Epithelial cell of esophagus (primary cell): Measurements from ENCODE around the gene NOL4L.

ENCODE experiments used
- DNase-seq: peaks from one replicate; pipeline ENCODE4 v3.0.0; 2010; ENCODE audit warnings: low read depth
- H3K4me3 ChIP-seq: 2 replicates; pipeline ENCODE4 v1.5.1; 2011; ENCODE audit warnings: mild to moderate bottlenecking, low read length, control low read depth
- CTCF ChIP-seq: IDR thresholded peaks from 2 replicates; pipeline ENCODE4 v1.5.1; 2011; ENCODE audit warnings: low read depth, mild to moderate bottlenecking, low read length, control low read depth, inconsistent platforms; ENCODE audit not compliant: insufficient read depth; ENCODE audit errors: missing control alignments

Gene NOL4L

DNA sequence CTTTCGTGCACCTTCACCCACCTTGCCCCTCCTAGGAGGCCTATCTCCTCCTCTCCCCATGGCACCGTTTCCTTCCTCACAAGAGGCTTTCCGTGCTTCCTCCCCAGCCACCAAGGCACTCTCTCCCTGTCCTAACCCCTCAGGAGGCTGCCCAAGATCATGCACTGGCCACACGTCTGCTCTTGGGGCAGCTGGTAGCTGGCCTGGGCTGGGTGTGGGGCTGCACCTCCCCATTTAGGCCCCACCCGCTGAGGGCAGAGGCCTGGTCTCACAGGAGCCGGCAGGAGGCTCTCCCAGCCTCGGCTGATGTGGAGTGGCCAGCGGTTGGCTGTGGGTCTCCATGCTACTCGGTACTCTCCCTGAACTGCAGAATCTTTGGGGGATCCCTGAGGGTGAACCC is 13.6 kb downstream of the NOL4L start:
- no peak for TF ChIP-seq CTCF
- no peak for DNase-seq
- no peak overlapping the region for H3K4me3 ChIP-seq

DNA sequence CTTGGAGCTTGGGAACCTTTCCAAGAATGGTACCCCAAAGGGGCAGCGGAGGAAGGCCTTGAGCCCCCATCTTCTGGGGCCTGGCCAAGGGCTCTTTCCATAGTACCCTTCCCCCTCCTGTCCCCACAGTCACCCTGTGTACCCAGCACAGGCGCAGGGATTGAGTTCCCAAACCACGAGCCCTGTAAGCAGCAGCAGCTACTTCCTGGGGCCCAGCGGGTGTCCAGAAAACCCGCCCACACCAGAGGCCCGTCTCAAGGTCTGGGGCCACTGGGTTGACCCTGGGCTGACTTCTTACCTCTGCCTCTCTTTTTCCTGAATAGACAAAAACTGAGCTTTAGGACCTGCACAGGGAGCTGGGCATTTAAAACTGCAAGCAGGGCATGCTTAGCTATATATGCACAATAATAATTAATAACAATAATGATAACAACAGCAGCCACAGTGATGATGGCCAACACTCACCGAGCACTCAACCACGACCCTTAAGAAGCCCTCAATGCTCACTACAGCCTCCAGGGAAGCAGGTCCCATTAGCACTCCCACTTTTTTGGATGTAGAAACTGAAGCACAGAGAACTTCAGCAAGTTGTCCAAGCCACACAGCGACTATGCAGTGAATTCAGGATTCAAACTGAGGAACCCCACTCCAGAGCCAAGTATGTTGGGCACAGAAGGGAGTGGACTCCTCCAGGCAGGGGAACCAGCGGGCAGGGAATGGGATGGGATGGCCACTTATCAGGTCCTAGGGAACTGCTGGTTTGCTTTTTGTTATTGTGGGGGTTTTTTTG is 14.5 kb downstream of the NOL4L start:
- H3K4me3 ChIP-seq = no peak overlapping the region
- TF ChIP-seq CTCF = no peak
- no peak for DNase-seq

DNA sequence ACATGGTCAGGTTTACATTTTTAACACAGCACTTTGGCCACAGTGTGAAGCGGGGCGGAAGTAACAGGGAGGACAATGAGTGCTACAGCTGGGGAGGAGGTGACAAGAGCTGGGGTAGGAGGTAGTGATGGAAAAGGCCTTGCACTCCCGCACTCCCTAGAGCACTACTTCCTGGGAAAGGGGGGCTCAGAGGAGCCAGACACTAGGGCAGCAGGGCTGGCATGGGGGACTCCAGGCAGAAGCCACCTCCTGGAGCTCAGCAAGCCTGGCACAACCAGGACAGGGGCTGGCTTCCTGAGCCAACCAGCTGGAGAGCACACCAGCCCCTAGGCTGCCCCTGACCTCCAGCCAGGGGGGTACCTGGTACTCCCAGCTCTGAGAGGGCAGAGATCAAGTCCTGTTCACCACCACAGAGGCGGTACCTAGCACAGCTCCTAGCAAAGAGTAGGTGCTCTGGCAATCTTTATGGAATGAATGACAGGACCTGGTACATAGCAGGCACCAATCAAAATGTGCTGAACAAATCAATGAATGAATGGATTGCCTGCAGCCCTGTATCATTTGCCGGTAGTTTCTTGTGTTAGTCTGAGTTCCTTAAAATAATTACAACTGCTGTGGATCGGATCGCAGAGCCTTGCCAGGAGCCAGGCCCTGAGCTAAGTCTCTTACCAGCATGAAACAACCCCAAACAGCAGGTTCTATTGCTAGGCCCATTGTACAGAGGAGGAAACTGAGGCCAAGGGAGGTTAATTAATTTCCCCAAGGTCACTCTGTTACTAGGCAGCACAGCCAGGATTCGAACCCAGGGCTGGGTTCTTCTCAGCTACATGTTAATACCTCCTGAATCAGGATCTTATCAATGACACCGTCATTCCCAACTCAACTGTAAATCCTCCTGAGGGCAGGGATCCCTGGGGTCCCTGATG is 15.5 kb downstream of the NOL4L start:
- no peak for DNase-seq
- no peak for TF ChIP-seq CTCF
- no peak overlapping the region for H3K4me3 ChIP-seq

GRCh38 chr20:32569018-32569379 is 16.1 kb downstream of the NOL4L start:
- no peak for DNase-seq
- TF ChIP-seq CTCF = no peak
- no peak overlapping the region for H3K4me3 ChIP-seq

DNA sequence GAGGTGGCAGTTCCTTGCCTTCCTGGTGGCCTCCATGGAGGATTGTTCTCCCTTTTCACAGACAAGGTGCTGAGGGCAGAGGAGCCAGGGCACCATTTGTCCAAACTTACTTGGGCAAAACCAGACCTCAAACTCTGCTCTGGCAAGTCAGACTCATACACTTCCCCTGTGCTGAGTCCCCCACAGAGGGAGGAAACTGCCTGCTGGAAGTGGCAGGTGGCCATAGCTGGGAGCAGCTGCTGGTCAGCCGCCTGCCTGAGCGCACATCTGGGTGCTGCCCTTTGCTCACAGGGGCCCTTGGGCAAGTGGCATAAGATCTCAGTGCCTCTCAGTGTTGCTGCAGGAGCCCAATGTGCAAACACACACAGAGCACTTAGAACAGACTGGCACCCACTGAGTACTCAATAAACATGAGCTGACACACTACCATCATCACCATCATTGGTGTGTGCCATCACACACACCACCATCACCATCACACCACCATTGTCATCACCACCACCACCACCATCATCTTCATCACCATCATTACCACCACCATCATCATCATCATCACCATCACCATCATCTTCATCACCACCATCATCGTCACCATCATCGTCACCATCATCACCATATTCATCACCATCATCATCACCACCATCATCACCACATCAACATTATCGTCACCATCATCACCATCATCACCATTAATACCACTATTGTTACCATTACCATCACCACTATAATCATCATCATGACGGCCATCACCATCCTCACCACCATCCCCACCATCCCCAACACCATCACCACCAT is 17.6 kb downstream of the NOL4L start:
- H3K4me3 ChIP-seq = no peak overlapping the region
- TF ChIP-seq CTCF = no peak
- DNase-seq = no peak

- H3K4me3 ChIP-seq = no peak overlapping the region
- TF ChIP-seq CTCF = no peak
- DNase-seq = no peak
These were observed 18.5 kb downstream of the NOL4L start for GRCh38 chr20:32566379-32567374.
